HEK293T (cell line): ENCODE results near the gene GEMIN7.

Experiments used
- BHLHE40 ChIP-seq: fragments of 450-650 bp; IDR thresholded peaks from 2 replicates; pipeline ENCODE4 v1.6.1; 2016; ENCODE audit warnings: mild to moderate bottlenecking, moderate library complexity, borderline replicate concordance
- ELF4 ChIP-seq: fragments of 450-650 bp; IDR thresholded peaks from 2 replicates; pipeline ENCODE4 v1.6.1; 2017; ENCODE audit warnings: antibody characterized with exemption
- FOXA1 ChIP-seq: fragments of 450-650 bp; IDR thresholded peaks from 2 replicates; pipeline ENCODE4 v1.6.1; 2016; ENCODE audit warnings: mild to moderate bottlenecking
- FOXM1 ChIP-seq: fragments of 450-650 bp; IDR thresholded peaks from 2 replicates; pipeline ENCODE4 v1.6.1; 2017; ENCODE audit warnings: mild to moderate bottlenecking, borderline replicate concordance
- ZNF384 ChIP-seq: fragments of 450-650 bp; IDR thresholded peaks from 2 replicates; pipeline ENCODE4 v1.6.1; 2016

DNA sequence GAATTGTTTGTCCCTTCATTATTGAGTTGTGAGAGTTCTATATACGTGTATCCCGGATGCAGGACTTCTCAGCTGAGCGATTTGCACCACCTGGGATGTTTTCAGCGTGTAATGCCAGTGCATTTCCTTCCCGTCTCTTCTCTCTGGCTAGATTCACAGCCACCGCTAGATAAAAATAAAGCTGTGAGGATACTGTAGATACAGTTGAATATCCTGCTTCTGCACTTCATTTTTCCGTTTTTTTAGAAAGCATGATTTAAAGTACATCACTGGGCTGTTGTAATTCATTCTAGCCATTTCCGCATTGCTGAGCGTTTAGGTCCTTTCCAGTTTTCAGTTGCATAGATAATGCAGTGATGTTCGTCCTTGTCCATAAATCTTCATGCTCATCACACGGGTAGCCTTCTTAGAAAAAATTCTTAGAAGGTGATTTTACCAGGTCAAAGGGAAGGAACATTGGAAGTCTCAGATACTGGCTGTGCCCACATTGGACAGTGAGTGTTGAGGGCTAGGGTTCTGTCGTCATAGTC is 28.6 kb downstream of the GEMIN7 start:
- TF ChIP-seq FOXM1, result no peak
- TF ChIP-seq ZNF384, result no peak
- no peak for TF ChIP-seq BHLHE40
- no peak for TF ChIP-seq ELF4
- TF ChIP-seq FOXA1, result no peak
